Upper lobe of left lung (tissue), 6 donors: ENCODE results near the gene ZNF860. TPM values are rescaled to one million over a fixed set of nuclear protein-coding genes. Genes with fewer than 3 reads are reported as not detected.

Experiments
- ATAC-seq, 2 donors: fragments of 200-7000 bp; cut with Tn5 transposase; one replicate each; pipeline ENCODE4 v1.9.1; 2022; ENCODE audit warnings: mild to moderate bottlenecking in 2 of 2, moderate library complexity in 2 of 2; ENCODE audit not compliant: low FRiP score in 2 of 2
- DNase-seq, 2 donors: peaks; one replicate each; pipeline ENCODE4 v3.0.0-alpha.2; 2019 to 2020
- H3K27ac ChIP-seq, 4 donors: fragments of 200-600 bp; sonication (generic); one replicate each; pipeline ENCODE4 v1.5.1; 2016 to 2019
- H3K27me3 ChIP-seq, 4 donors: fragments of 200-600 bp; sonication (generic); one replicate each; pipeline ENCODE4 v1.5.1; 2017 to 2019
- H3K36me3 ChIP-seq, 4 donors: fragments of 200-600 bp; sonication (generic); one replicate each; pipeline ENCODE4 v1.5.1; 2016 to 2019
- H3K4me1 ChIP-seq, 4 donors: fragments of 200-600 bp; sonication (generic); one replicate each; pipeline ENCODE4 v1.5.1; 2018 to 2019
- H3K4me3 ChIP-seq, 4 donors: fragments of 200-600 bp; sonication (generic); one replicate each; pipeline ENCODE4 v1.5.1; 2017 to 2019; ENCODE audit warnings: mild to moderate bottlenecking in 2 of 4, moderate library complexity in 1 of 4
- H3K9me3 ChIP-seq, 4 donors: fragments of 200-600 bp; sonication (generic); one replicate each; pipeline ENCODE4 v1.5.1; 2018 to 2019
- EP300 ChIP-seq, 4 donors: sonication (generic); formaldehyde crosslinking; IDR thresholded peaks; one replicate each; pipeline ENCODE4 v1.5.1; 2017; ENCODE audit warnings: antibody characterized with exemption in 4 of 4, control low read depth in 2 of 4
- POLR2A ChIP-seq, 4 donors: fragments of 450-650 bp; IDR thresholded peaks; one replicate each; pipeline ENCODE4 v1.5.1; 2016 to 2017; ENCODE audit warnings: antibody characterized with exemption in 4 of 4, mild to moderate bottlenecking in 2 of 4
- POLR2AphosphoS5 ChIP-seq, 2 donors: sonication (generic); formaldehyde crosslinking; IDR thresholded peaks; one replicate each; pipeline ENCODE4 v1.5.1; 2017; ENCODE audit warnings: antibody characterized with exemption in 2 of 2
- WGBS, 2 donors: methylation state at CpG; one replicate each; pipeline ENCODE4 v1.1.5; 2017 to 2018; 5-methylcytosine and 5-hydroxymethylcytosine counted together
- total RNA-seq, 6 donors: library from RNA; depleted of rRNA in 4 of 6; stranded (reverse); fragments of >200 nt in 4 of 6; gene quantifications; one replicate each; pipeline versions ENCODE4 v1.1.0 to v1.2.1, GENCODE V29; 2016 to 2021
- TF ChIP-seq, protein P1 (sequence below), 6 experiments: fragments of 450-650 bp in 4 of 6; fragments of 200-600 bp in 2 of 6; sonication (generic) in 2 of 6; IDR thresholded peaks; one replicate each; pipeline ENCODE4 v1.5.1; 2016 to 2019; ENCODE audit warnings: antibody characterized with exemption in 6 of 6
- donor health status: DM: no; HTN: no; CAD: no; lungs with moderate emphysema.
- donor health status: DM: no; HTN: yes; CAD: no; lungs with severe emphysema.

The ZNF860 gene
- total RNA-seq, 6 donors from 2014 or later: 1.0 to 2.6 (median 1.2) TPM; not detected in 1

DNA sequence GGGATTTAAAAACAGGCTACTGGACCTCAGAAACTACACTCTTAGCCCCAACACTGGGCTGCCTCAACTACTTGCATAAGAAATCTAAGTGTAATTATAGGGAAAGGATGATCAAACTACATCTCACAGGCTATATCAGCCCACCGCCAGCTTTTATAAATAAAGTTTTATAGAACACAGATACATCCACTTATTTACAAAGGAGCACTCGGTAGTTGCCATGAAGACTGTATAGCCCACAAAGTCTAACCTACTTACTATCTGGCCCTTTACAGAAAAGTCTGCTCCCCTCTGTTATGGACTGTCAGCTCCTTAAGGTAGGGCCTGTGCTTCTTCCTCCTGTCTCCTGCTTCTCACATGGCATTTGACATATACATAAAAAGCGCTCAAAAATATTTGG, 9.9 kb upstream of the ZNF860 start:
- Histone ChIP-seq H3K4me1 (peaks cover 0 to 9% (median 7%) of the 10 kb centered on the region in 4 donors), H3K27ac (no peak overlapping the region), H3K36me3 (no peaks in the 10 kb centered on the region), H3K4me3 (no peak overlapping the region), H3K9me3 (no peaks in the 10 kb centered on the region), H3K27me3 (no peaks in the 10 kb centered on the region)
- no peak for DNase-seq
- TF ChIP-seq EP300 (IDR thresholded peaks at IDR 0.05) (no peak), POLR2A (IDR thresholded peaks at IDR 0.05) (no peak), POLR2AphosphoS5 (IDR thresholded peaks at IDR 0.05) (no peak)
- TF ChIP-seq, protein P1, sequence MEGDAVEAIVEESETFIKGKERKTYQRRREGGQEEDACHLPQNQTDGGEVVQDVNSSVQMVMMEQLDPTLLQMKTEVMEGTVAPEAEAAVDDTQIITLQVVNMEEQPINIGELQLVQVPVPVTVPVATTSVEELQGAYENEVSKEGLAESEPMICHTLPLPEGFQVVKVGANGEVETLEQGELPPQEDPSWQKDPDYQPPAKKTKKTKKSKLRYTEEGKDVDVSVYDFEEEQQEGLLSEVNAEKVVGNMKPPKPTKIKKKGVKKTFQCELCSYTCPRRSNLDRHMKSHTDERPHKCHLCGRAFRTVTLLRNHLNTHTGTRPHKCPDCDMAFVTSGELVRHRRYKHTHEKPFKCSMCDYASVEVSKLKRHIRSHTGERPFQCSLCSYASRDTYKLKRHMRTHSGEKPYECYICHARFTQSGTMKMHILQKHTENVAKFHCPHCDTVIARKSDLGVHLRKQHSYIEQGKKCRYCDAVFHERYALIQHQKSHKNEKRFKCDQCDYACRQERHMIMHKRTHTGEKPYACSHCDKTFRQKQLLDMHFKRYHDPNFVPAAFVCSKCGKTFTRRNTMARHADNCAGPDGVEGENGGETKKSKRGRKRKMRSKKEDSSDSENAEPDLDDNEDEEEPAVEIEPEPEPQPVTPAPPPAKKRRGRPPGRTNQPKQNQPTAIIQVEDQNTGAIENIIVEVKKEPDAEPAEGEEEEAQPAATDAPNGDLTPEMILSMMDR (IDR thresholded peaks at IDR 0.05): no peak
- 91 to 98% methylated on average over 3 of the region's 3 CpGs for WGBS, 2 donors
- ATAC-seq: no peak

DNA sequence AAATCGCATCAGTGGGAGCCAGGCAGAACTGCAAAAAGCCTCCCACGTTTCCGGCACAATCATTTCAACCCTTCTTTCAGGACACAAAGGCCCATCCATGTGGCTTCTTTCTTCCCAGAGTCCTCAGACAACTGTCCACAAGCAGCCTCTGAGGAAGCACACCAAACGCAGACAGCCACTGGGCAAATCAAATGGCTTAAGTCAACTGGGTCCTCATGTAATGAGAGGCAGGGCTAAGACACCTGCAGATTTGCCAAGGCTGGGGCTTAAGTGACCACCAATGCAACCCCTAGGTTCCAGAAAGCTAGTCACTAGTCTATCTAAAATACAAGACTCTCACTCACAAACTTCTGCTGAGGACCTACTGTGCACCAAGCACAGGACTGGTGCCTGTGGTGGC, 8.5 kb upstream of the ZNF860 start:
- H3K27ac ChIP-seq: no peak overlapping the region
- ATAC-seq (no peak), DNase-seq (no peak)
- no peak overlapping the region for H3K4me3 ChIP-seq
- no peak for TF ChIP-seq POLR2A (IDR thresholded peaks at IDR 0.05)
- no peak for TF ChIP-seq POLR2AphosphoS5 (IDR thresholded peaks at IDR 0.05)
- TF ChIP-seq, protein P1 (IDR thresholded peaks at IDR 0.05): no peak
- TF ChIP-seq EP300 (IDR thresholded peaks at IDR 0.05): no peak
- peaks cover 0 to 7% (median 6%) of the 10 kb centered on the region in 4 donors for H3K4me1 ChIP-seq
- H3K9me3 ChIP-seq: no peaks in the 10 kb centered on the region
- H3K36me3 ChIP-seq: no peaks in the 10 kb centered on the region
- no peaks in the 10 kb centered on the region for H3K27me3 ChIP-seq
- 85% methylated on average over 4 of the region's 4 CpGs for WGBS, 2 donors

DNA sequence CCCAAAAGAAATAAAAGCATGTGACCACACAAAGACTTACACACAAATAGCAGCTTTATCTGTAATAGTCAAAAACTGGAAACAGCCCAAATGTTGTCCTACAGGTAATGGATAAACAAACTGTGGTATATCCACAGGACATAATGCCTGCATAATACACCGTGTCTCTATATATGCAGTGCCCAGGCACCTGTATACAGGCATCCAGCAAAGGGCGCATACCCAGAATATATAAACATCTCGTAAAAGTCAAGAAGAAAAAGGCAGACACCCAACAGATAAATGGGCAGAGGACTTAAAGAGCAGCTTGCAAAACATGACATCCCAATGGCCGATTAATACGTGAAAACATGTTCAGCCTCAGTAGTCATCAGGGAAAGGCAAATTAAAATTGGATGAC, 7.7 kb upstream of the ZNF860 start:
- H3K27me3 ChIP-seq: no peaks in the 10 kb centered on the region
- ATAC-seq (no peak), DNase-seq (no peak)
- 88 to 92% methylated on average over 5 of the region's 5 CpGs for WGBS, 2 donors
- H3K9me3 ChIP-seq: no peaks in the 10 kb centered on the region
- H3K27ac ChIP-seq: no peak overlapping the region
- no peak for TF ChIP-seq POLR2A (IDR thresholded peaks at IDR 0.05)
- no peak for TF ChIP-seq EP300 (IDR thresholded peaks at IDR 0.05)
- TF ChIP-seq, protein P1 (IDR thresholded peaks at IDR 0.05): no peak
- TF ChIP-seq POLR2AphosphoS5 (IDR thresholded peaks at IDR 0.05): no peak
- H3K4me3 ChIP-seq: no peak overlapping the region
- H3K36me3 ChIP-seq: no peaks in the 10 kb centered on the region
- peaks cover 0 to 7% (median 0%) of the 10 kb centered on the region in 4 donors for H3K4me1 ChIP-seq

DNA sequence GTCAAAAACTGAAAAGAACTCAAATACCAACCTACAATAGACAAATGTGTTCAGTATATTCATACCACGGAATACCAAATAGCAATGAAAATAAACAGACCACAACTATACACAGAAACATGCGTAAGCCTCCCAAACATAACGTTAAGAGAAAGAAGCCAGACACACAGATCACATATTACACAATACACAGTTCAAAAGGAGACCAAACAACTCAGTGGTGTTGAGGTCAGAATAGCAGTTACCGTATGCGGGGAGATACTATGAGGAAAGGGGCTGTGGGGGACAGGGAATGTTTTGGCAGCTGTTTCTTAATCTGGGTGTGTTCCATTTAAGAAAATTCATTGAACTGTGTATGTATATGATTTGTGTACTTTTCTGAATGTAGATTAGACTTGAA, 7.1 kb upstream of the ZNF860 start:
- ATAC-seq: no peak
- Histone ChIP-seq H3K36me3 (no peaks in the 10 kb centered on the region), H3K4me3 (no peak overlapping the region), H3K27me3 (no peaks in the 10 kb centered on the region), H3K4me1 (peaks cover 2 to 9% (median 4%) of the 10 kb centered on the region in 4 donors), H3K9me3 (no peaks in the 10 kb centered on the region), H3K27ac (no peak overlapping the region)
- no peak for DNase-seq
- TF ChIP-seq EP300 (IDR thresholded peaks at IDR 0.05) (no peak), POLR2A (IDR thresholded peaks at IDR 0.05) (no peak), POLR2AphosphoS5 (IDR thresholded peaks at IDR 0.05) (no peak)
- TF ChIP-seq, protein P1 (IDR thresholded peaks at IDR 0.05): no peak
- 66 to 78% methylated on average over 5 of the region's 5 CpGs for WGBS, 2 donors

DNA sequence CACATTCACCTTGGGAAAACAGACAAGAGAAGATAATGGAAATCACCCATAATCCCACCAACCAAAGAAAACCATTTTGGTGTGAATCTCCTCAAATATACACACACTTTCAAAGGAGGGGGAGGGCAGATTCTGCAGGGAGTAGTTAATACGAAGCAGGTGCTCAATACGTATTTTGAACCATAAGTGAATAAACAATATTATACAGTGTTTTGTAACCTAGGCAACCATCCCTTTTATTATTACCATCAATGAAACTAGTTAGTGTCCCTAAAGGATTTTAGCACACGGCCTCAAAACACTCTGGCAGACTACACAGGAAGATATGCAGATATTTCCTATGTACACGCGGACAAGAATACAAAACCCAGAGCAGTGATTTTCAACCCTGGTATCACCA, 6.6 kb upstream of the ZNF860 start:
- Histone ChIP-seq H3K4me1 (peaks cover 7 to 14% (median 8%) of the 10 kb centered on the region in 4 donors), H3K9me3 (no peaks in the 10 kb centered on the region), H3K4me3 (no peak overlapping the region), H3K27me3 (no peaks in the 10 kb centered on the region), H3K36me3 (no peaks in the 10 kb centered on the region), H3K27ac (no peak overlapping the region)
- no peak for ATAC-seq
- TF ChIP-seq POLR2A (IDR thresholded peaks at IDR 0.05) (no peak), EP300 (IDR thresholded peaks at IDR 0.05) (no peak), POLR2AphosphoS5 (IDR thresholded peaks at IDR 0.05) (no peak)
- TF ChIP-seq, protein P1 (IDR thresholded peaks at IDR 0.05): no peak
- no peak for DNase-seq
- WGBS, 2 donors: 84% methylated on average over 5 of the region's 5 CpGs
